Measurements from ENCODE around the gene TSGA10IP. TPM values are rescaled to one million over a fixed set of nuclear protein-coding genes. Genes with fewer than 3 reads are reported as not detected.
A peak's percentile ranks its signal among the peaks of the same experiment; 100 is the strongest.

TSGA10IP gene
- total and polyA plus RNA-seq, 5 donors from 2014 or later: not detected

DNA sequence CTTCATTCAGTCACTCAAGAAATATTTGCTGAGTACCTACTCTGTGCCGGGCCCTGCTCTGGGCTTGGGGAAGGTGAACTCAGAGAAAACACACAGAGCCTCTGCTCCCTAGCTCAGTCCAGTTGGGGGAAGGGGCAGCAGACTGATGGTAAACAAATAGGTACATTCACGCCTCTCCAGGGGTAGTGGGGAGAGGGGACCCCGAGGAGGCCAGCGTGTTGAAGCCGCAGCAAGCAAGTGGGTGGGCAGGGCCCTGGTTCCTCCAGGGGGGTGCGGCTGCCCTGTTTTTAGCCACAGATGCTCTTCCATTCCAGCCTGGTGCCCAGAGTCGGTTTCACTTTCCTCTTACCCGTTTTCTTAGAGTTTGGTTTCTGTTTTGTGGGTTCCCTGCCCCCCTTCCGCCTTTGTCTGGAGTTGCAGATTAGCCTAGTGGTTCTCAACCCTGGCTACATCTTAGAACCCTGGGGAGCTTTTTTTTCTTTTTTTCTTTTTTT lies 17.3 kb upstream of the TSGA10IP start:
- Mint-ChIP-seq H3K9me3 (no peaks in the 10 kb centered on the region), H3K4me3 (peak overlapping the region; percentile 55 to 85 (median 81)), H3K4me1 (peaks cover 6 to 38% (median 26%) of the 10 kb centered on the region in 4 donors), H3K27ac (peak overlapping the region; percentile 93 to 99 (median 97)), H3K36me3 (peaks cover 9% of the 10 kb centered on the region), H3K27me3 (no peaks in the 10 kb centered on the region)
- DNase-seq (peak; percentile 62 to 95 (median 79)), ATAC-seq (ENCODE audit: low read depth in 2 of 2) (peak; percentile 90 to 94)
- H3K27ac ChIP-seq (ENCODE audit: insufficient read depth, low read length, poor library complexity, severe bottlenecking): peak overlapping the region; percentile 83
- H3K4me1 ChIP-seq (ENCODE audit: control insufficient read depth, insufficient read depth, low read length, poor library complexity, severe bottlenecking): peaks cover 23% of the 10 kb centered on the region
- H3K9me3 ChIP-seq (ENCODE audit: control insufficient read depth in 2 of 2, low read length in 2 of 2): no peaks in the 10 kb centered on the region
- H3K36me3 ChIP-seq (ENCODE audit: control insufficient read depth, insufficient read depth, low read length): peaks cover 2% of the 10 kb centered on the region
- peak overlapping the region; percentile 64 for H3K4me3 ChIP-seq (ENCODE audit: low read depth, low read length)
- H3K27me3 ChIP-seq (ENCODE audit: control insufficient read depth, insufficient read depth, low read length): no peaks in the 10 kb centered on the region

DNA sequence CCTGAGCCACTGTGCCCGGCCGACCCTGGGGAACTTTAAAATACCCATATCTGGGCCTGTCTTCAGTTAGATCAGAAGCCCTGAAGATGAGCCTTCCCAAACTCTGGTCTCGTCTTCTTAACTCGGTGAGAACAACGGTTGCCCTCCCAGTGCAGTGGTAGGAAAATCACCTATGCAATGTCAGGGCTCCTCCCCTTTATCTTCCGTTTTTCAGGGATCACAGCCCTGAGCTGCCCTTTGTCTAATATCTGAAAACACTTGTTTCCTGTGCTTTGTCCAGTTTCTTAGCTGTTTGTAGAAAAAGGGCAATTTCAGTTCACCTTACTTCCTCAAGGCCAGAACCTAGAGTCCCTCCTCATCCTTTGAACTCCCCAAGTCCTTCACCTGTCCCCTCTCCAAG lies 16.6 kb upstream of the TSGA10IP start:
- no peak for ATAC-seq (ENCODE audit: low read depth in 2 of 2)
- Mint-ChIP-seq H3K36me3 (peaks cover 3% of the 10 kb centered on the region), H3K9me3 (no peaks in the 10 kb centered on the region), H3K4me3 (peak overlapping the region; percentile 80 to 85 (median 81)), H3K27ac (peak overlapping the region; percentile 84 to 99 (median 93)), H3K27me3 (no peaks in the 10 kb centered on the region), H3K4me1 (peaks cover 6 to 34% (median 25%) of the 10 kb centered on the region in 4 donors)
- H3K9me3 ChIP-seq (ENCODE audit: control insufficient read depth in 2 of 2, low read length in 2 of 2): no peaks in the 10 kb centered on the region
- H3K27ac ChIP-seq (ENCODE audit: insufficient read depth, low read length, poor library complexity, severe bottlenecking): peak overlapping the region; percentile 83
- peak overlapping the region; percentile 64 for H3K4me3 ChIP-seq (ENCODE audit: low read depth, low read length)
- H3K36me3 ChIP-seq (ENCODE audit: control insufficient read depth, insufficient read depth, low read length): no peaks in the 10 kb centered on the region
- no peaks in the 10 kb centered on the region for H3K27me3 ChIP-seq (ENCODE audit: control insufficient read depth, insufficient read depth, low read length)
- DNase-seq: peak in 1 of 3 donors; percentile 20
- H3K4me1 ChIP-seq (ENCODE audit: control insufficient read depth, insufficient read depth, low read length, poor library complexity, severe bottlenecking): peaks cover 23% of the 10 kb centered on the region

DNA sequence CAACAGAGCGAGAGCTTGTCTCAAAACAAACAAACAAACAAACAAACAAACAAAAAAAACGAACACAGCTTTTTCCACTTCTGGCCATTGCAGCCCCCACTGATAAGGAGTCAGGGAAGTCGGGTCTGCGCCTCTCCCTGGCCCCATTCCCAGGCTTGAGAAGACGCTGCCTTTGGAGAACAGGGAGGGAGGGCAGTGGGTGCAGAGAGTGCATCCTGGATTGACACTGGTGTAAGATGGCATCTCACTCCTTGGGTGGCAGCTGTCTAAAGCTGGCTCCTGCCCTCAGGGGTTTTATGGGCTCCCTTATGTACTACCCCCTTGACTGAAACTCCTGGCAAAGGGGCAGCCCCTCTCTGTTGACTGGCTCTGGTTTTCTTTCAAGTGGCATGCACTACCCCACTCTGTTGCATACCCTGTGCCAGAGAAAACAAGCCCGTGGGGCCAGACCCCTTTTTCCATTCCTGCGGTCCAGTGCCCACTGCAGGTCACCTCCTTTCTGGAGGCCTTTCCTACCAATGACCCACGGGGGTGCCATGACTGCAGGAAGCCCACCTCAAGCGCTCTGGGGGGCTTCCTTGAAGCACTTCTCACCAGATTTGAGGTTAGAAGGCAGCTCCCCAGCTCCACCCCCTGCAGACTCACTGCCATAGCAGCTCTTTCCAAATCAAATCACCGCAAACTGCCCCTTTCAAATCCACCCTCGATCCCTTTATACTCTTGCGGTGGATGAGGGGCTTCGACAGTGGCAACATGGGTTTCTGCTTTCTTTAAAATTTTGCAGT lies 13.3 kb upstream of the TSGA10IP start:
- Mint-ChIP-seq H3K27ac (no peak overlapping the region), H3K4me3 (no peak overlapping the region), H3K4me1 (peaks cover 6 to 28% (median 20%) of the 10 kb centered on the region in 4 donors), H3K9me3 (no peaks in the 10 kb centered on the region), H3K36me3 (peaks cover 3% of the 10 kb centered on the region), H3K27me3 (peaks cover 4% of the 10 kb centered on the region)
- Histone ChIP-seq H3K27me3 (ENCODE audit: control insufficient read depth, insufficient read depth, low read length) (no peaks in the 10 kb centered on the region), H3K36me3 (ENCODE audit: control insufficient read depth, insufficient read depth, low read length) (no peaks in the 10 kb centered on the region), H3K4me1 (ENCODE audit: control insufficient read depth, insufficient read depth, low read length, poor library complexity, severe bottlenecking) (peaks cover 21% of the 10 kb centered on the region), H3K9me3 (ENCODE audit: control insufficient read depth in 2 of 2, low read length in 2 of 2) (no peaks in the 10 kb centered on the region), H3K27ac (ENCODE audit: insufficient read depth, low read length, poor library complexity, severe bottlenecking) (no peak overlapping the region), H3K4me3 (ENCODE audit: low read depth, low read length) (no peak overlapping the region)
- no peak for DNase-seq
- ATAC-seq (ENCODE audit: low read depth in 2 of 2): no peak

DNA sequence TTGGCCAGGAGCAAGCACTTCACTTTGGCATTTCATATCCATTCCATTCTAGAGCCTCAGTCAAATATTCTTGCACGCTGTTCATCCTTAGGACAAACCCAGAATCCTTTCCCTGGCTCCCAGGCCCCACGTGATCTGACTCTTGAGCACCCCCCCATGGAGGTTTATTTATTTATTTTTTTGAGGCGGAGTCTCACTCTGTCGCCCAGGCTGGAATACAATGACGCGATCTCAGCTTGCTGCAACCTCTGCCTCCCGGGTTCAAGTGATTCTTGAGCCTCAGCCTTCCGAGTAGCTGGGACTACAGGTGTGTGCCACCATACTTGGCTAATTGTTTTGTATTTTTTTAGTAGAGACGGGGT lies 12.7 kb upstream of the TSGA10IP start:
- no peak overlapping the region for H3K27ac ChIP-seq (ENCODE audit: insufficient read depth, low read length, poor library complexity, severe bottlenecking)
- Mint-ChIP-seq H3K36me3 (peaks cover 3% of the 10 kb centered on the region), H3K27me3 (peaks cover 4% of the 10 kb centered on the region), H3K4me3 (no peak overlapping the region), H3K9me3 (no peaks in the 10 kb centered on the region), H3K27ac (no peak overlapping the region), H3K4me1 (peaks cover 6 to 23% (median 16%) of the 10 kb centered on the region in 4 donors)
- no peak overlapping the region for H3K4me3 ChIP-seq (ENCODE audit: low read depth, low read length)
- no peak for DNase-seq
- peaks cover 2% of the 10 kb centered on the region for H3K27me3 ChIP-seq (ENCODE audit: control insufficient read depth, insufficient read depth, low read length)
- ATAC-seq (ENCODE audit: low read depth in 2 of 2): no peak
- no peaks in the 10 kb centered on the region for H3K36me3 ChIP-seq (ENCODE audit: control insufficient read depth, insufficient read depth, low read length)
- no peaks in the 10 kb centered on the region for H3K9me3 ChIP-seq (ENCODE audit: control insufficient read depth in 2 of 2, low read length in 2 of 2)
- peaks cover 16% of the 10 kb centered on the region for H3K4me1 ChIP-seq (ENCODE audit: control insufficient read depth, insufficient read depth, low read length, poor library complexity, severe bottlenecking)

DNA sequence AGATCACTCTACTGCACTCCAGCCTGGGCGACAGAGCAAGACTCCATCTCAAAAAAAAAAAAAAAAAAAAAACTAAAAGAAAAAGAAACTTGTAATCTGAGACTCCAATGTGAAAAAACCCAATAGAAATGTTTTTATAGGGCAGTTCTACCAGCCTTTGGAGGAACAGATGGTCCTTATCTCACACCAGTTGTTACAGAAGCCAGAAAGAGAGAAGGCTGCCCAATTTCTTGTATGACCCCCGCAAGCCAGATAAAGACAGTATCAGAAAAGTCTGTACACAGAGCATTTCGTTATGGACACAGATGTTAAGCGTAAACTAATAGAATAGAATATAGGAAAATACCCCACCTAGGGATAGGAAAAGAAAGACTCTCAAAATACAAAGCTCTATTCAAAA lies 11.3 kb upstream of the TSGA10IP start:
- Mint-ChIP-seq H3K9me3 (no peaks in the 10 kb centered on the region), H3K4me1 (peaks cover 0 to 8% (median 3%) of the 10 kb centered on the region in 4 donors), H3K4me3 (no peak overlapping the region), H3K27me3 (peaks cover 4% of the 10 kb centered on the region), H3K36me3 (no peaks in the 10 kb centered on the region), H3K27ac (no peak overlapping the region)
- no peak overlapping the region for H3K4me3 ChIP-seq (ENCODE audit: low read depth, low read length)
- no peaks in the 10 kb centered on the region for H3K36me3 ChIP-seq (ENCODE audit: control insufficient read depth, insufficient read depth, low read length)
- H3K9me3 ChIP-seq (ENCODE audit: control insufficient read depth in 2 of 2, low read length in 2 of 2): no peaks in the 10 kb centered on the region
- H3K27ac ChIP-seq (ENCODE audit: insufficient read depth, low read length, poor library complexity, severe bottlenecking): no peak overlapping the region
- no peak for ATAC-seq (ENCODE audit: low read depth in 2 of 2)
- no peak for DNase-seq
- H3K27me3 ChIP-seq (ENCODE audit: control insufficient read depth, insufficient read depth, low read length): peaks cover 4% of the 10 kb centered on the region
- peaks cover under 1% of the 10 kb centered on the region for H3K4me1 ChIP-seq (ENCODE audit: control insufficient read depth, insufficient read depth, low read length, poor library complexity, severe bottlenecking)

DNA sequence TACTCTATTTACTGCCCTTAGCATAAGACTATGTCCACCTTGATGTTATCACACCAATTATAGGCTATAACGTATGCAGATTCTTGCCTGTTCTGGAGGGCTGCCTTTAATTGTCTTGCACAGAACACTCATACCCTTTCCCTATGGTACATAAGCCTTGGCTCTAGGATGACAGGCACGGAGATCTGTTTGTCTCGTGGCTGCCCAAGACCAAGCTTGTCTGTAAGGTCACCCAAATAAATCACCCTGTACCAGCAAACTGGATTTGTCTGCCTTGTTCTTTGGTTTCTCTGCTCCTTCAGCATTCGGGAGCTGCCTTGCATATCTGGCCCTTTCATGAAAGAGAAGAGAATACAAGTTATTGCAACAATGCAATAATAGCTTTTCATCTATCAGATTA lies 7.5 kb upstream of the TSGA10IP start:
- Mint-ChIP-seq H3K4me3 (no peak overlapping the region), H3K9me3 (no peaks in the 10 kb centered on the region), H3K36me3 (no peaks in the 10 kb centered on the region), H3K27me3 (peaks cover 4% of the 10 kb centered on the region), H3K27ac (no peak overlapping the region), H3K4me1 (no peaks in the 10 kb centered on the region)
- ATAC-seq (ENCODE audit: low read depth in 2 of 2) (no peak), DNase-seq (no peak)
- Histone ChIP-seq H3K27ac (ENCODE audit: insufficient read depth, low read length, poor library complexity, severe bottlenecking) (no peak overlapping the region), H3K4me1 (ENCODE audit: control insufficient read depth, insufficient read depth, low read length, poor library complexity, severe bottlenecking) (no peaks in the 10 kb centered on the region), H3K9me3 (ENCODE audit: control insufficient read depth in 2 of 2, low read length in 2 of 2) (no peaks in the 10 kb centered on the region), H3K27me3 (ENCODE audit: control insufficient read depth, insufficient read depth, low read length) (peaks cover 4% of the 10 kb centered on the region), H3K4me3 (ENCODE audit: low read depth, low read length) (no peak overlapping the region), H3K36me3 (ENCODE audit: control insufficient read depth, insufficient read depth, low read length) (no peaks in the 10 kb centered on the region)

DNA sequence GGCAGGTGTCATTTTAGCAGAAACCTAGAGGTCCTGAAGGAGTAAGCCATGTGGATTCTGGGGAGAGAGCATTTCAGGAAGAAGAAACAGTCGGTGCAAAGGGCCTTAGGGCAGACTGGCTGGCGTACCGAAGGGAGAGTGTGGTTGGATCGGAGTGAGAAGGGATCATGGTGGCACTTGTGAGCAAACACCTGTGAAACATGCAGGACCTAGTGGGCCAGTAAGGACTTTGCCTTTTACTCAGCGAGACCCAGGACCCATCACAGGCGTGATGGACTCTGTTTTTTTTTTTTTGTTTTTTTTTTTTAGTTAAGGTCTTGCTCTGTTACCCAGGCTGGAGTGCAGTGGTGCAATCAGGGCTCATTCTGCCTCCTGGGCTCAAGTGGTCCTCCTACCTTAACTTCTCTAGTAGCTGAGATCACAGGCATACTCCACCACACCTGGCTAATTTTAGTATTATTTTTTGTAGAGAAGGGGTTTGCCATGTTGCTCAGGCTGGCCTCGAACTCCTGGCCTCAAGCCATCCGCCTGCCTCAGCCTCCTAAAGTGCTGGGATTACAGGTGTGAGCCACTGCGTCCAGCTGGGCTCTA lies 3.5 kb upstream of the TSGA10IP start:
- H3K9me3 ChIP-seq (ENCODE audit: control insufficient read depth in 2 of 2, low read length in 2 of 2): no peaks in the 10 kb centered on the region
- ATAC-seq (ENCODE audit: low read depth in 2 of 2) (no peak), DNase-seq (no peak)
- no peaks in the 10 kb centered on the region for H3K36me3 Mint-ChIP-seq
- peak overlapping the region in 1 of 3 donors; percentile 44 for H3K27ac Mint-ChIP-seq
- H3K4me3 ChIP-seq (ENCODE audit: low read depth, low read length): no peak overlapping the region
- H3K36me3 ChIP-seq (ENCODE audit: control insufficient read depth, insufficient read depth, low read length): no peaks in the 10 kb centered on the region
- no peaks in the 10 kb centered on the region for H3K9me3 Mint-ChIP-seq
- no peak overlapping the region for H3K4me3 Mint-ChIP-seq
- H3K27me3 Mint-ChIP-seq: no peaks in the 10 kb centered on the region
- H3K4me1 Mint-ChIP-seq: no peaks in the 10 kb centered on the region
- no peaks in the 10 kb centered on the region for H3K4me1 ChIP-seq (ENCODE audit: control insufficient read depth, insufficient read depth, low read length, poor library complexity, severe bottlenecking)
- peaks cover 4% of the 10 kb centered on the region for H3K27me3 ChIP-seq (ENCODE audit: control insufficient read depth, insufficient read depth, low read length)
- no peak overlapping the region for H3K27ac ChIP-seq (ENCODE audit: insufficient read depth, low read length, poor library complexity, severe bottlenecking)

Measured in CD4-positive, CD25-positive, alpha-beta regulatory T cell (primary cell).